Ectodermal cell (in vitro differentiated cells): Measurements from ENCODE around the gene ZMIZ1.

Experiments
- H3K27ac ChIP-seq: 2 replicates; pipeline ENCODE4 v1.7.0; 2013; ENCODE audit warnings: mild to moderate bottlenecking, low read depth, low read length; ENCODE audit not compliant: insufficient read depth, poor library complexity, severe bottlenecking
- H3K27me3 ChIP-seq: 2 replicates; pipeline ENCODE4 v1.7.0; 2013; ENCODE audit warnings: mild to moderate bottlenecking, low read length; ENCODE audit not compliant: insufficient read depth, control insufficient read depth, poor library complexity, severe bottlenecking
- H3K36me3 ChIP-seq: one replicate; pipeline ENCODE4 v1.7.0; 2013; ENCODE audit warnings: low read length; ENCODE audit not compliant: control insufficient read depth, insufficient read depth
- H3K4me1 ChIP-seq: one replicate; pipeline ENCODE4 v1.7.0; 2013; ENCODE audit warnings: low read length; ENCODE audit not compliant: control insufficient read depth, insufficient read depth
- H3K4me3 ChIP-seq: 2 replicates; pipeline ENCODE4 v1.7.0; 2013; ENCODE audit warnings: low read depth, low read length, control low read depth; ENCODE audit not compliant: insufficient read depth
- H3K9me3 ChIP-seq: 2 replicates; pipeline ENCODE4 v1.7.0; 2013; ENCODE audit warnings: mild to moderate bottlenecking, low read length, moderate library complexity; ENCODE audit not compliant: control insufficient read depth
- WGBS, 2 experiments: methylation state at CpG; one replicate each; pipeline ENCODE4 v1.1.7; 2013; ENCODE audit warnings: missing lambda C conversion rate in 2 of 2; 5-methylcytosine and 5-hydroxymethylcytosine counted together

The ZMIZ1 gene

DNA sequence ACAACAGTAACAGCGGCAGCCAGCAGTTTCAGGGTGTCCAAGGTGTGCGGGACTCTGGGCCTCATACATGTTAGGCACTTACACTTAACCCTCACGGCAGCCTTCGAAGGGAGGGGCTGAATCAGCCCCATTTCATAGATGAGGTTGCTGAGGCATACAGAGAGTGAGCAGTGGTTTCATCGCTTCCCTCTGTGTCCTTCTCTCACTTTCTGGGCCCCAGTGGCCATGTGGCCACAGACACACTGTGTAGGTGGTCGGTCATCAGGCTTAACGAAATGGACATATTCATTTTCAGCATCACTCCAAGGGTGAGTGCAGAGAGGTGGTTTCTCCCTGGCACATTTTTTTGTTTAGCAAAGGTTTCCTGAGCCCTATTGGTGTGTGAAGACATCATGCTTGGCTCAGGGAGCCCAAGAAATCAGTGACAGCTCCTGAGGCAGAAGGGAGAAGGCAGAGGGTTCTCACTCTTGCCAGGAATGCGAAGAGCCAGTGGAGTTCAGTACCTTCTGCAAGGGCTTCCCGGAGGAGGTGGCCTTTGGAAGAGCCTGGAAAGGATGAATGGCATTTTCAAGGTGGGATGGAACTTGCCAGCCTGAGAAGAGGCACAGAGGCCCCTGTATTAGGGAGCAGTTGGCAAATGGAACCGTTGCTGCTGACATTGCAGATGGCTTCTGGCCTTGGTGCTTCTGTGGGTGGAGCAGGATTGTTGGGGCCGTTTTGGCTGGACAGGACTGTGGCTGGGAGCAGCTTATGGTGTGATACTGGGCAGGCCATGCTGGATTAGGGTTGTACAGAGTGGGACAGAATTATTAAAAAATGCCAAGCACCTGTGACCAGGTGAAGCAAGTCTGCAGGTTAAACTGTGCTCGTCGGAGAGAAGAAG lies 216.8 kb downstream of the ZMIZ1 start:
- WGBS, 2 experiments, result 92 to 94% methylated on average over 13 of the region's 13 CpGs
- no peak overlapping the region for H3K27ac ChIP-seq

DNA sequence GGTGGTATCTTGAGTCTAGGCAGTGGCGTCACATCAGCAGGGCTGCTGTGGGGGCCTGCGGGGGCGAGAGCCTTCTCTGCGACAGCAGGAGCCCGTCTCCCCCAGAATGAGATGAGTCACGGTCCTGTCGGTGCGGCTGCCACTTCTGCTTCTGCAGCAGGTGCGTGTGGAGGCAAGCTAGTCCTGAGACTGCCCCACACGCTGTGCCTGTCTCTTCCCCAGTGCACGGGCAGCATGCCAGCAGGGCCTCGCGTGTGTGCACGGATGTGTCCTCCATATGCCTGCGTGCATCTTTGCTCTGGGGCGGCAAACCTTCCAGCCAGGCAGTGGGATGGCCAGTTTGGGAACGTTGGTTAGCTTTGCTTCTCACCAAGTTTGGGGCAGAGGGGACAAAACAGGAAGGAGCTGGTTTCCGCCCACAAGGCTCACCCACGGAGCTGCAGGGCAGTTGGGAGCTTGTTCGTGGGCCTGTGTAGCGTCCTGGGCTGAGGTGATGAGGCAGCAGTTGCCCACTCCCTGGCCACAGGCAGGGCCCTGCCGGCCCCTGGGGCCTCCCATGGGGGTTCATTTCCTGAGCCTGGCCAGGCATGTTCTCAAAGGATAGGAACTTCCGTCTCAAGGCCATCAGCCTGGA lies 217.7 kb downstream of the ZMIZ1 start:
- Histone ChIP-seq H3K36me3 (peaks cover 8% of the 10 kb centered on the region), H3K9me3 (no peaks in the 10 kb centered on the region), H3K27me3 (no peaks in the 10 kb centered on the region), H3K4me3 (no peak overlapping the region), H3K27ac (no peak overlapping the region), H3K4me1 (peaks cover 9% of the 10 kb centered on the region)
- WGBS, 2 experiments, result 93 to 94% methylated on average over 23 of the region's 23 CpGs

More for the DNA sequence above, 216.8 kb downstream of the ZMIZ1 start:
- H3K9me3 ChIP-seq, result no peaks in the 10 kb centered on the region
- H3K4me1 ChIP-seq, result peaks cover 9% of the 10 kb centered on the region
- H3K36me3 ChIP-seq, result peaks cover 3% of the 10 kb centered on the region
- no peaks in the 10 kb centered on the region for H3K27me3 ChIP-seq
- H3K4me3 ChIP-seq, result no peak overlapping the region

DNA sequence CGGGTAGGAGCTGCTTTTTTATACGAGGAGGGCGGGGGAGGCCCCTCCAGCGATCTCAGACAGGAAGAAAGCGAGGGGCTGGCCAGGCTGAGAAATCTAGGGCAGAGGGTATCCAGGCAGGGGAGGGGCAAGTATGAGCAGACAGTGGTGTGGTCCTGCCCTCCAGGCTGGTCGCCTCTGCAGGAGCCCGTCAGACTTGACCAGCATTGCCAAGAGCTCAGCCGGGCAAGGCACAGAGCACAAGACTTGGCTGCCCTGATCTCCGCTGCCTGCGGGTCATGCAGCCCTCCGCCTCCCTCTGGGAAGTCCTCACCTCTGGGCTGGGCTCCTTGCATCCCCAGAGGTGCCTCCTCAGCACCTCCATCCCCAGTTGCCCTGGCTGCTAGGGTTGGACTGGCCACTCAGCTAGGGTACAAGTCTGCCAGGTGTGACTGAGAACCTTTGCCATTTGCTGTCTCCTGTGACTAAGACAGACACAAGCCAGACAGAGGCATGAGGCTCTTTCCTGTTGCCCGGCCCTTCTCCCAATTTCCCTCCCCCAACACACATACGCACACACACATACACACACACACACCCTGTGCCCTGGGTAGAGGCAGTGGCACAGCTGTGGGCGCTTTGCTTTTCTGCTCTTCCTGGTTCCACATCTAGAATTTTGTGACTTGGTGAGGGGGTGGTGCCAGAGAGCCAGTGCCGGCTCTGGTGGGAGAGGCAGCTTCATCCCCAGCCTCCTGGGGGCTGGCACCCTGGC lies 219.4 kb downstream of the ZMIZ1 start:
- no peak overlapping the region for H3K27ac ChIP-seq
- WGBS, 2 experiments, result 93 to 96% methylated on average over 15 of the region's 15 CpGs
- no peaks in the 10 kb centered on the region for H3K9me3 ChIP-seq
- peaks cover 8% of the 10 kb centered on the region for H3K36me3 ChIP-seq
- no peaks in the 10 kb centered on the region for H3K27me3 ChIP-seq
- no peaks in the 10 kb centered on the region for H3K4me1 ChIP-seq
- no peak overlapping the region for H3K4me3 ChIP-seq

DNA sequence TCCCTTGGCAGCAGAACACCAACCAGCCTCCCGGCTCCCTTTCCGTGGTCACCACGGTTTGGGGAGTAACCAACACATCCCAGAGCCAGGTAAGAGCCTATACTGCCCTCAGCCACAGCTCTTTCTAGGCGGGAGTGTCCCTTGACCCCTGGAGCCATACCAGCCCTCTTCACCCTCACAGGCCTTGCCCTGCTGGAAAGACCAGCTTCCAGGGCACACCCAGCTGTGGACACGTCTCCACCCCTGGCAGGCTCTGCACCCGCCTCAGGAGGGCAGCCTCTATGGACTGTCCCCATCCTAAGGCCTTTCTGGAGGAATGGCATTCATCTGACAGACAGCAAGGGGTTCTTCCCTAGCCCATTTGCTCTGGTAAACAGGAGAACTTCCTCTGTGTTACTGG lies 221.0 kb downstream of the ZMIZ1 start:
- no peaks in the 10 kb centered on the region for H3K9me3 ChIP-seq
- no peaks in the 10 kb centered on the region for H3K4me1 ChIP-seq
- H3K36me3 ChIP-seq, result peaks cover 20% of the 10 kb centered on the region
- WGBS, 2 experiments, result 90 to 92% methylated on average over 6 of the region's 6 CpGs
- no peaks in the 10 kb centered on the region for H3K27me3 ChIP-seq
- no peak overlapping the region for H3K4me3 ChIP-seq
- H3K27ac ChIP-seq, result no peak overlapping the region

DNA sequence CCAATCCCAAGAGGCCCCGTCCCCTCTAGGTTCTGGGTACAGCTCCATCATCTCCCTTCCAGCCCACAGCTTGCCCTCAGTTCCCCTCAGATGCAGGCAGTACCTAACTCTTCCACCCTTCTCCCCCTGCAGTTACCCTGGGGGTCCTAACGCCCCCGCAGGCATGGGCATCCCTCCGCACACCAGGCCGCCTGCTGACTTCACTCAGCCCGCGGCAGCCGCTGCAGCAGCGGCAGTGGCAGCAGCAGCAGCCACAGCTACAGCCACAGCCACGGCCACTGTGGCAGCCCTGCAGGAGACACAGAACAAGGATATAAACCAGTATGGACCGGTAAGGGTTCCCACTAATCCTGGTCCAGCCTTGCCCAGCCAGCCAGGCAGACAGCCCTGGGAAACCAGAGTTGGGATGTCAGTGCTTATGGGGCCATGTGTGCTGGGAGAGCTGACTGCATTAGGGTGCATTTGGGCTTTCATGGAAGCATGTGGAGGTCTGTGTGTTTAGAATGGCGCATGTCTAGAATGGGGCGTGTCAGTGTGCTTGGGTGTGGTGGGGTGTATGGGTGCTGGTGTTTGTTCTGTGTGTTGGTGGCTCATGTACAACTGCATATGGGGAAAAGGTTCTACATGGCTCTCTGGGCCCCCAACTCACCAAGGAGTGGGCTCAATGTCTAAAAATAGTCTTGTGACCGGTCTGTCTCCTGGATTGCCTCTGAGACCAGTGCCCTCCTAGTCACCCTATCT lies 223.4 kb downstream of the ZMIZ1 start:
- Histone ChIP-seq H3K4me1 (no peaks in the 10 kb centered on the region), H3K27ac (no peak overlapping the region), H3K9me3 (no peaks in the 10 kb centered on the region), H3K36me3 (peaks cover 36% of the 10 kb centered on the region), H3K27me3 (no peaks in the 10 kb centered on the region), H3K4me3 (no peak overlapping the region)
- WGBS, 2 experiments, result 93 to 97% methylated on average over 14 of the region's 14 CpGs

DNA sequence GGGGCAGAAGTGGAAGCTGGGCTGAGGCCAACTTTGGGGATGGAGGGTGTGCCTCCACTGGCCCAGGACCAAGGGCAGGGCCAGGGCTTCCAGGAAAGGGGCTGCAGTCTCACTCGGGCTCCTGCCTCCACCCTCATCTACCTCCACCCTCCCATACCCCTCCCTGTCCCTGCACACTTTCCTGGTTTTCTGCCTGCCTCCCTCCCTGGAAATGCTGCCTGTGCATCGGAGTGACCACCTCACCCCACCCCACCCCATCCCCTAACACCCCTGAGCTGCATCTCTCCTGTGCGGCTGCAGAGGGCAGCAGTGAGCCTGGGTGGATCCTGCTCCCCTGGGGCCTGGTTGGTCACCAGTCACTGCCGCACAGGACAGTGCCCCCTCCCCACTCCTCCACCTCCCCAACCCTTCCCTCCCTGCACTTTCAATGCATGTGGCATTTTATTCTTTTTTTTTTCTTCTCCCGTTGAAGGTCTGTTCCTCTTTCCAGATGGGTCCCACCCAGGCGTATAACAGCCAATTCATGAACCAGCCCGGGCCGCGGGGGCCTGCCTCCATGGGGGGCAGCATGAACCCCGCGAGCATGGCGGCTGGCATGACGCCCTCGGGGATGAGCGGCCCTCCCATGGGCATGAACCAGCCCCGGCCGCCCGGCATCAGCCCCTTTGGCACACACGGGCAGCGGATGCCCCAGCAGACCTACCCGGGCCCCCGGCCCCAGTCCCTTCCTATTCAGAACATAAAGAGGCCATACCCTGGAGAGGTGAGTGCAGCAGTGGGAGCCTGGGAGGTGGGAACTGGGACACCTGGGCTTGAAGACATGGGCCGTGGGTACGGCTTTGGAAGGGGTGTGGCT lies 224.4 kb downstream of the ZMIZ1 start:
- no peak overlapping the region for H3K27ac ChIP-seq
- H3K36me3 ChIP-seq, result peaks cover 45% of the 10 kb centered on the region
- no peaks in the 10 kb centered on the region for H3K4me1 ChIP-seq
- H3K27me3 ChIP-seq, result no peaks in the 10 kb centered on the region
- H3K9me3 ChIP-seq, result no peaks in the 10 kb centered on the region
- 92 to 93% methylated on average over 24 of the region's 24 CpGs for WGBS, 2 experiments
- no peak overlapping the region for H3K4me3 ChIP-seq

DNA sequence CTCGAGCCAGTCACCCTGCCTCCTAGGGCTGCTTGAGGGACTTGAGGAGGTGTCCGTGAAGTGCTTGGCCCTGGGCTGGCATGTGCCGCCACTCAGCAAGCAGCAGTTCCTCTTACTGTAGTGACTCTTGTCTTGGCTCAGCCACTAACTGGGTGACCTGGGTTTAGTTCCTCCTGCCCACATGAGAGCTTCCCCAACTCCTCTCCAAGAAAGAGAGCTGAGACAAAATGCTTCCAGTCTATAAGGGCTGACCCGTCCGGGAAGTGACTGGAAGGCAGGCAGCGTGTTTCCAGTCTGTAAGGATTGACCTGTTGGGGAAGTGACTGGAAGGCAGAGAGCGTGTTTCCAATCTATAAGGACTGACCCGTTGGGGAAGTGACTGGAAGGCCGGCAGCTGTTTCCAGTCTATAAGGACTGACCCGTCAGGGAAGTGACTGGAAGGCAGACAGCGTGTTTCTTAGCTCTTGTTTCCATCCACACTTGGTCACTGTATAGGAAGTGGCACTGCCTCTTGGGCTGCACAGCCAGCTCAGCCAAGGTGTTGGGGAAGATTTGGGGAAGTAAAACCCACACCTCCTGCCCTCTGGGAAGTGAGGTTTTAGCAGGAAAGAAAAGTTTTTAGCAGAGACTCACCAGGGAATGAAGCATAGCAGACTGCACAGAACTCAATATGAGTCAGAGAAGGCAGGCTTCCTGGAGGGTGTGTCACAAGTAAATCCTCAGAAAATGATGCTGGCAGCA lies 225.2 kb downstream of the ZMIZ1 start:
- WGBS, 2 experiments, result 96% methylated on average over 11 of the region's 11 CpGs
- no peak overlapping the region for H3K27ac ChIP-seq
- H3K36me3 ChIP-seq, result peaks cover 54% of the 10 kb centered on the region
- no peaks in the 10 kb centered on the region for H3K27me3 ChIP-seq
- H3K4me1 ChIP-seq, result no peaks in the 10 kb centered on the region
- no peaks in the 10 kb centered on the region for H3K9me3 ChIP-seq
- no peak overlapping the region for H3K4me3 ChIP-seq

DNA sequence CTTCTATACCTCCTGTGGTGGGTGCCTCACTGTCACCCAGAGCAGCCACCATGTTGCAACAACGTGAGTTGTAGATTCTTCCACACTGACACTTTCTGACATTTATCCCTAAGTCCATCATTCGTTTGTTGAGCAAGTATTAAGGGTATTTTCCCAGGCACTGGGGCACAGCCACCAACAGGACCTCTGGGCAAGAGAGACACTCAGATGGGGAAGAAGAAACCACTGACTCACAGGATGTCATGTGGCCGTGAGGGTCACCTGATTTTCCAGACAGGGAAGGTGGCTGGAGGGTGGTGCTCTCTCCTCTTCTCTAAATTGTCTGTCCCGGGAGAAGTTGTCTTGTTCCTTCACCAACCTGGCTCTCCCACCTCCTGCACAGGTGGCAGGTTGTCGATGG lies 226.8 kb downstream of the ZMIZ1 start:
- Histone ChIP-seq H3K36me3 (peaks cover 66% of the 10 kb centered on the region), H3K9me3 (no peaks in the 10 kb centered on the region), H3K27ac (no peak overlapping the region), H3K4me1 (no peaks in the 10 kb centered on the region), H3K27me3 (no peaks in the 10 kb centered on the region), H3K4me3 (no peak overlapping the region)
- WGBS, 2 experiments, result 92 to 93% methylated on average over 5 of the region's 5 CpGs

DNA sequence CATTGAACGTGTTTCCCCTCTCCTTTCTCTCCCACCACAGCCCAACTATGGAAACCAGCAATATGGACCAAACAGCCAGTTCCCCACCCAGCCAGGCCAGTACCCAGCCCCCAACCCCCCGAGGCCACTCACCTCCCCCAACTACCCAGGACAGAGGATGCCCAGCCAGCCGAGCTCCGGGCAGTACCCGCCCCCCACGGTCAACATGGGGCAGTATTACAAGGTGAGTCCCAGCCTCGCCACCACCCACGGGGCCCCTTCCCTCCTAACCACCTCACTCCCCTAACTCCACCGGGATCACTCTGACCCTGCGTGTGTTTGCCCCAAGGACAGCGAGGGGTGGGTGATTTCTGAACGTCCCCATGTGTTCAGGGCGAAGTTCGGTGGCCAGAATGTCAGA lies 227.7 kb downstream of the ZMIZ1 start:
- Histone ChIP-seq H3K36me3 (peaks cover 64% of the 10 kb centered on the region), H3K27me3 (no peaks in the 10 kb centered on the region), H3K4me1 (no peaks in the 10 kb centered on the region), H3K9me3 (no peaks in the 10 kb centered on the region), H3K27ac (no peak overlapping the region), H3K4me3 (no peak overlapping the region)
- 95 to 96% methylated on average over 14 of the region's 14 CpGs for WGBS, 2 experiments
